Activated naive CD8-positive, alpha-beta T cell (primary cell): ENCODE results near the gene SKA3.
"Not testable (repeated sequence)": the region's sequence is repeated elsewhere in the genome, so short reads cannot be mapped to it uniquely, and the experiment has no call there.

Experiments used
- H3K27ac Mint-ChIP-seq: one replicate; pipeline ENCODE4 v1.8.0; 2021; ENCODE audit warnings: mixed read lengths
- H3K27me3 Mint-ChIP-seq: one replicate; pipeline ENCODE4 v1.8.0; 2021; ENCODE audit warnings: mixed read lengths
- H3K36me3 Mint-ChIP-seq: one replicate; pipeline ENCODE4 v1.8.0; 2021; ENCODE audit warnings: mixed read lengths
- H3K4me1 Mint-ChIP-seq: one replicate; pipeline ENCODE4 v1.8.0; 2021; ENCODE audit warnings: low read depth, mixed read lengths
- H3K4me3 Mint-ChIP-seq: one replicate; pipeline ENCODE4 v1.8.0; 2021; ENCODE audit warnings: mild to moderate bottlenecking, mixed read lengths
- H3K9me3 Mint-ChIP-seq: one replicate; pipeline ENCODE4 v1.8.0; 2021; ENCODE audit warnings: low read depth, mixed read lengths

Gene SKA3

DNA sequence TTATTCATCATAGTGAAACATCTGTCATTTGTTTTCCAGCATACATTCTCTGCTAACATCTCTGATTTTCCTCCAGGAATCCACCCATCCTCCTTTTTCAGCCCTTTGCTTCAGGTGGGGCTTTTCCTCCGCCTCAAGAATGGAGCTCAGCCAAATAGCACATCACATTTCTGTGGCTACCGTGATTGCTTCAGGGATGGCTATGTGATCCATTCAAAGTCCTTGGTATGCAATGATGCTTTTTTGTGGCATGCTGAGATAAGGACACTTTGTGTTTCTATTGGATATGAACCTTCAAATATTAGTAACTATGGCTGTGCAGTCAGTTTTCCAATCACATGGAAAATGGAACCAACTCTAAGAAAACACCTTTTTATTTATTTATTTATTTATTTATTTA, 18.4 kb upstream of the SKA3 start:
- H3K4me3 Mint-ChIP-seq, H3K36me3 Mint-ChIP-seq, H3K9me3 Mint-ChIP-seq, H3K27ac Mint-ChIP-seq, H3K4me1 Mint-ChIP-seq, H3K27me3 Mint-ChIP-seq: not testable (repeated sequence)

DNA sequence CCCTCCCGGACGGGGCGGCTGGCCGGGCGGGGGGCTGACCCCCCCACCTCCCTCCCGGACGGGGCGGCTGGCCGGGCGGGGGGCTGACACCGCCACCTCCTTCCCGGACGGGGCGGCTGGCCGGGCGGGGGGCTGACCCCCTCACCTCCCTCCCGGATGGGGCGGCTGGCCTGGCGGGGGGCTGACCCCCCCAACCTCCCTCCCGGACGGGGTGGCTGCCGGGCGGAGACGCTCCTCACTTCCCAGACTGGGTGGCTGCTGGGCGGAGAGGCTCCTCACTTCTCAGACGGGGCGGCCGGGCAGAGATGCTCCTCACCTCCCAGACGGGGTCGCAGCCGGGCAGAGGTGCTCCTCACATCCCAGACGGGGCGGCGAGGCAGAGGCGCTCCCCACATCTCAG, 10.1 kb upstream of the SKA3 start:
- not testable (repeated sequence) for H3K36me3 Mint-ChIP-seq, H3K27me3 Mint-ChIP-seq, H3K4me1 Mint-ChIP-seq, H3K4me3 Mint-ChIP-seq, H3K9me3 Mint-ChIP-seq, H3K27ac Mint-ChIP-seq

DNA sequence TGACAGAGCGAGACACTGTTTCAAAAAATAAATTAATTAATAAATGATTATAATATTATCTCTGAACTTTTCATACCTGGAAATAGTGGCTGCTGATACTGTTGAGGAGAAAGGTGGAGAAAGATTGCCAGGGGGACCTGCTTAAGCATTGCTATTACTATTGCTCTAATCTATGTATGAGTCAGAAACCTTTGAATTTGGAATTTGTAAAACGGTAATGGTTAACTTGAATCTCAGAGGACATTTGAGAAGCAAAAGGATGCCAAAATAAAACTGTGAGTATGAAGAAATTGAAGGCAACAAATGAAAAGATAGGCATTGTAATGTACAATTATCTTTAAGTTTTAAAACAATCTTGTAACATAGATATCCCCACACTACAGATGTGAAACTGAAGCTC, 5.3 kb upstream of the SKA3 start:
- Mint-ChIP-seq H3K27me3 (no peaks in the 10 kb centered on the region), H3K36me3 (peaks cover 3% of the 10 kb centered on the region), H3K9me3 (no peaks in the 10 kb centered on the region), H3K4me3 (no peak overlapping the region), H3K4me1 (peaks cover 17% of the 10 kb centered on the region), H3K27ac (no peak overlapping the region)

DNA sequence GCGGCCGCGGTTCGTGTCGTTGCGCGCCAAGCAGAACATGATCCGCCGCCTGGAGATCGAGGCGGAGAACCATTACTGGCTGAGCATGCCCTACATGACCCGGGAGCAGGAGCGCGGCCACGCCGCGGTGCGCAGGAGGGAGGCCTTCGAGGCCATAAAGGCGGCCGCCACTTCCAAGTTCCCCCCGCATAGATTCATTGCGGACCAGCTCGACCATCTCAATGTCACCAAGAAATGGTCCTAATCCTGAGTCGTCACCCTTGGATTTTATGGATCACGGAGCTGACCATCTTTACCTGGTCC, 581 bp upstream of the SKA3 start:
- no peaks in the 10 kb centered on the region for H3K9me3 Mint-ChIP-seq
- H3K36me3 Mint-ChIP-seq, result peaks cover 3% of the 10 kb centered on the region
- H3K4me1 Mint-ChIP-seq, result peaks cover 20% of the 10 kb centered on the region
- no peaks in the 10 kb centered on the region for H3K27me3 Mint-ChIP-seq
- H3K4me3 Mint-ChIP-seq, result peak overlapping the region; percentile 97
- H3K27ac Mint-ChIP-seq, result peak overlapping the region; percentile 96

DNA sequence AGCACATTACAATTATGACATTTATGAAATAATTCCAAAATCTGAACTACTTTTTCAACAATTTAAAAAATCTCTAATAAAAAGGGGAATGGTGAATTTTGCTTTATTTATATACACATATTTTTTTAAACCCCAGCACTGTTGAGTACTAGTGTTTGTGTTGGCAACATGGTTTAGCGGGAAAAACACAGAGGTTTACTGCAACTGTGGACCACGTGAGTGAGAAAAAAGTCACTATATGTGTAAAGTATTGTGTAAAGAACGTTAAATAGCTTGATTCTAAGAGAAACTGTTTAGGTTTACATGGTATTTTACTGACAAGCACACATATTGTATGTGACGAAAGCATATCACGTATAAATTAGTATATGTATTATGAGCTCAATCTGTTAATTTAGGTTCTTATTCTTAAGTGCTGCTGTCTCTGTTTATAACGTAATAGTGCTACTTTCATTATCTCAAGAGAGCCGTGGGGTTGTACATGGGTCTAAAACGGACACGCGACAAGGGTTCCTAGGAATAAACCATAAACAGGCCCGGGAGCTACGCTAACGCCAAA, 617 bp downstream of the SKA3 start:
- peaks cover 20% of the 10 kb centered on the region for H3K4me1 Mint-ChIP-seq
- H3K36me3 Mint-ChIP-seq, result peaks cover 3% of the 10 kb centered on the region
- H3K4me3 Mint-ChIP-seq, result peak overlapping the region; percentile 97
- peak overlapping the region; percentile 96 for H3K27ac Mint-ChIP-seq
- no peaks in the 10 kb centered on the region for H3K9me3 Mint-ChIP-seq
- no peaks in the 10 kb centered on the region for H3K27me3 Mint-ChIP-seq

DNA sequence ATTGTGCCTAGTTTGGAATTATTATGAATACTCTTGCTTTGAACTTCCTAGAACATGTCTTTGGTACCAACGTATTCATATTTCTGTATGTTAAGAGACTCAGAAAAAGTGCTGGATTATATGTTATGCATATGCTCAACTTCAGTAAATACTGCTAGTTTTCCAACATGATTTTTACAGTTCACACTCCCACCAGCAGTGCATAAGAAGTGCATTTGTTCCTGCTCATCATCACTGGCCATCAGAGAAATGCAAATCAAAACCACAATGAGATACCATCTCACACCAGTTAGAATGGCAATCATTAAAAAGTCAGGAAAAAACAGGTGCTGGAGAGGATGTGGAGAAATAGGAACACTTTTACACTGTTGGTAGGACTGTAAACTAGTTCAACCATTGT, 2.6 kb downstream of the SKA3 start:
- not testable (repeated sequence) for H3K27me3 Mint-ChIP-seq, H3K36me3 Mint-ChIP-seq, H3K27ac Mint-ChIP-seq, H3K9me3 Mint-ChIP-seq, H3K4me3 Mint-ChIP-seq
- H3K4me1 Mint-ChIP-seq, result peaks cover 13% of the 10 kb centered on the region

DNA sequence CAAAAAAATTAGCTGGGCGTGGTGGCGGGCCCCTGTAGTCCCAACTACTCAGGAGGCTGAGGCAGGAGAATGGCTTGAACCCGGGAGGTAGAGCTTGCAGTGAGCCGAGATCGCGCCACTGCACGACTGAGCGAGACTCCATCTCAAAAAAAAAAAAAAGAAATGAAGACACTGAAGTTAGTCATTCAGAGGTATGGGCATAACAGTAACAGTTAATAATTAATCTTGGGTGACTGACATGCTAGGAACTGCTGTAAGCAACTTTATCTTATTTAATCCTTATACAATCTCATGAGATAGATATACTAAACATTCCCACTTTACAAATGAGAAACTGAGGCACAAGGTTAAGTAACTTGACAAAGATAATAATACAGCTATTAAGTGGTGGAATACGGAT, 4.9 kb downstream of the SKA3 start:
- H3K27ac Mint-ChIP-seq, result no peak overlapping the region
- H3K27me3 Mint-ChIP-seq, result no peaks in the 10 kb centered on the region
- H3K4me3 Mint-ChIP-seq, result no peak overlapping the region
- H3K36me3 Mint-ChIP-seq, result no peaks in the 10 kb centered on the region
- H3K9me3 Mint-ChIP-seq, result no peaks in the 10 kb centered on the region
- peaks cover 3% of the 10 kb centered on the region for H3K4me1 Mint-ChIP-seq

DNA sequence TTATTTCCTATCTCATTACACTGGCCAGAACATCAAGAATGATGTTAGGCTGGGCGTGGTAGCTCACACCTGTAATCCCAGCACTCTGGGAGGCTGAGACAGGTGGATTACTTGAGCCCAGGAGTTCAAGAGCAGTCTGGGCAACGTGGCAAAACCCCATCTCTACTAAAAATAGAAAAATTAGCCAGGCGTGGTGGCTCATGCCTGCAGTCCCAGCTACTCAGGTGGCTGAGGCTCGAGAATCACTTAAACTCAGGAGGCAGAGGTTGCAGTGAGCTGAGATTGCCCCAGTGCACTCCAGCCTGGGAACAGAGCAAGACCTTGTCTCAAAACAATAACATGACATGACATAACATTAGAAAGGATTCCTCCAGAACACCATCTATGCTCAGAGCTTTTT, 10.7 kb downstream of the SKA3 start:
- H3K4me3 Mint-ChIP-seq, H3K27me3 Mint-ChIP-seq, H3K4me1 Mint-ChIP-seq, H3K36me3 Mint-ChIP-seq, H3K9me3 Mint-ChIP-seq, H3K27ac Mint-ChIP-seq: not testable (repeated sequence)

DNA sequence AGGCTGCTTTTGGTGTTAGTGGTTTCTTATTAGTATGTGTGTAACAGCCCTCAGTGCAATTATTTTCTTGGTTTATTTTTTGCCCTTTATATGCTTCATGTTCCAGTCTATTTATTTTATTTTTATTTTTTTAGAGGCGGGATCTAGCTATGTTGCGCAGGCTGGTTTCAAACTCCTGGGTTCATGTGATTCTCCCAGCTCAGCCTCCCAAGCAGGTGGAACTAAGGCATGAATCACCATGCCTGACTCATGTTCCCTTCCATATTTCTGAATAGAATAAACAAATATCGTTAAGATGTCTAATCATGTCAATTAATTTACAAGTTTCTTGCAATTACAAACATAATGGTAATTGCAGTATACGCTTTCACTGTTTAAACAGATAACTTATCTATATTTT, 11.7 kb downstream of the SKA3 start:
- no peaks in the 10 kb centered on the region for H3K9me3 Mint-ChIP-seq
- H3K4me1 Mint-ChIP-seq, result no peaks in the 10 kb centered on the region
- H3K27me3 Mint-ChIP-seq, result no peaks in the 10 kb centered on the region
- no peaks in the 10 kb centered on the region for H3K36me3 Mint-ChIP-seq
- no peak overlapping the region for H3K27ac Mint-ChIP-seq
- H3K4me3 Mint-ChIP-seq, result no peak overlapping the region

DNA sequence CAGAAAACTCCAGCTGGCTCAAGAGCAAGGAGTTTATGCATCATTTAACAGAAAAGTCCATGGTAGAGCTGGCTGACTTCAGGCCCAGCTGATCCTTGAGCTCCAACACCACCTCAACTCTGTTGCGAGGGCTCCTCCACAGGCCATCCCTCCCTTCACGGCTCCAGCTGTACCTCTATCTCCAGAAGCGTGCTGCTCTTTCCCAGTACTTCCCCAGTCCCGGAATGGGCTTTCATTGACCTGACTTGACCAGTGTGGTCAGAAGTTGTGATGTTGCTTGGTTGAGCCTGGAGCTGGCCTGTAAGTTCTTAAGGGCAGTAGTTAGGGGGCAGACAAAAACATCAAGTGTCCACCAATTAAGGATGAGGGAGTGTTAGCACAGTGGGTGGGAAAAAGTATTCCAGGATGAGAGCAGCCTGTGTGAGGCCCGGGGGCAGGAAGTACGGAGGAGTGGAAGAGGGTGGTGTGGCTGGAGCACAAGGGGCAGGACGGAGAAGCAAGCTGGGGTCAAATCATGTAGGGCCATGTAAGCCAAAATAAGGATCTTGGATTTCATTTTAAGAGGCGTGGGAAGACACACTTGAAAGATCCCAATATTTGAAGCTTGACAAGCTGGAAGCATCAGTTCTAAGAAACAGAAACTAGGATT, 24.0 kb downstream of the SKA3 start:
- no peaks in the 10 kb centered on the region for H3K9me3 Mint-ChIP-seq
- H3K27me3 Mint-ChIP-seq, result no peaks in the 10 kb centered on the region
- no peak overlapping the region for H3K27ac Mint-ChIP-seq
- no peak overlapping the region for H3K4me3 Mint-ChIP-seq
- H3K4me1 Mint-ChIP-seq, result peaks cover 3% of the 10 kb centered on the region
- H3K36me3 Mint-ChIP-seq, result no peaks in the 10 kb centered on the region

DNA sequence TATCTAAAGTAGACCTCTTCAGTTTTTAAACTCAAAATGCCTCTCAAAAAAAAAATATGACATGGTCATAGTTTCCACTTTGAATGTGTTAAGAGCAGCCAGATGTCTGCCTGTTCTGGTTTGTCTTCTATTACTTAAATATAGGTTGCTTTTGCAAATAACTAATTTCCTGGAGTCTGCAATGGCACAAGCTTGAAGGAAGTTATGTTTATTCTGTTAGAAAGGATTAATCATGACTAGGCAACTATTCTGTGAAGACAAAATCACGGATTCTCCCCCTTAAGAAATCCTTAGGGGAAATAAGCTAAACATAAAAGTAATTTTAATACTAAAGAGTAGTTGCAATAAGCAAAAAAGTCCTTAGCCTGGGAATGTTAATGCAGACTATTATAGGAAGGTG, 26.3 kb downstream of the SKA3 start:
- Mint-ChIP-seq H3K9me3 (no peaks in the 10 kb centered on the region), H3K27ac (peak overlapping the region; percentile 66), H3K27me3 (no peaks in the 10 kb centered on the region), H3K4me3 (no peak overlapping the region), H3K36me3 (no peaks in the 10 kb centered on the region), H3K4me1 (peaks cover 12% of the 10 kb centered on the region)

DNA sequence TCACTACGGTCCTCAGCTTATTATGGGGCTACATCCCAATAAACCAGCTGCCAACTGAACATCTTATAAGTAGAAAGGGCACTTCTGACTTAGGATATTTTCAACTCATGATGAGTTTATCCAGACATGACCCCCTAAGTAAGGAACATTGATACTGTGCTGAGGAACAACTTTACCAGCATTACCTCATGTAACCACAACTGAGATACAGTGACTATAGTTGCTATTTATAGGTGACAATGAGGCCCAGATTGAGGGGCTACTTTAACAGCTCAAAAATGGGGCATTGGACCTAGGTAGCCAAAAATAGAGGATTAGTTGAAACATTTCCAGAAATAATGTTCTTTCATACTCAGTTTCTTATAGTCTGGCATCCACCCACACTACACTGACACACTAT, 26.8 kb downstream of the SKA3 start:
- H3K36me3 Mint-ChIP-seq, result no peaks in the 10 kb centered on the region
- peaks cover 17% of the 10 kb centered on the region for H3K4me1 Mint-ChIP-seq
- H3K4me3 Mint-ChIP-seq, result no peak overlapping the region
- H3K27me3 Mint-ChIP-seq, result no peaks in the 10 kb centered on the region
- H3K27ac Mint-ChIP-seq, result peak overlapping the region; percentile 82
- H3K9me3 Mint-ChIP-seq, result no peaks in the 10 kb centered on the region

DNA sequence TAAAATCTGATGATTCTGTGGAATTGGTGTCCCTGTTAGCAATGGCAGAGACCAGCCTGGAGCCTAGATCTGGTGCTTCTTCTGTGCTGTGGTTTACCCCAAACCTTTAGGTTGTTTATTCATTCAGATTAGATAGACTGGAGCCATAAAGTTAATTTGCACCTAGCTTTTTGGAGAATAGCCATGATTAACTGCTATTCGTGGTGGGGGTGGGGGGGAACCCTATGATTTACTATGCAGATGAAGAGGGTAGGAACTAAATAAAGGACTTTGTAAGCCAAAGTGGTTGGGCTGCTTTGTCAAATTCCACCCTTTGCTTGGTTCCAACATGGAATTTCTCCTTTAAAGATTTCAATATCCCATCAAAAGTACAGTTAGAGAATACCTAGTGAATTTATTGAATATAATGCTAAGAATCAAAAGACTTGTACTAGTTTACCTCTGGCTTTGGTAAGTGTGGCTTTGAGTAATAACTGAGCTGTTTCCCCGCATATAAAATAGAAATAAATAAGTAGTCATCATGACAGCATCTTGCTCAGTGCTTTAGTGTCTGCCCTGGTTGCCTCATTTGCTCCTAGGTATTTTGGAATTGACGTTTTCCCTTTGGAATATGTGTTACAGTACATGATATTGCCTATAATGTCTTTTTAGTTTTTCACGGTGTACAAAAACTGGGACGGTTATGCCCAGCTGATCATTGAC, 27.6 kb downstream of the SKA3 start:
- Mint-ChIP-seq H3K27me3 (no peaks in the 10 kb centered on the region), H3K4me3 (no peak overlapping the region), H3K9me3 (no peaks in the 10 kb centered on the region), H3K36me3 (no peaks in the 10 kb centered on the region), H3K27ac (peak overlapping the region; percentile 82), H3K4me1 (peaks cover 21% of the 10 kb centered on the region)

DNA sequence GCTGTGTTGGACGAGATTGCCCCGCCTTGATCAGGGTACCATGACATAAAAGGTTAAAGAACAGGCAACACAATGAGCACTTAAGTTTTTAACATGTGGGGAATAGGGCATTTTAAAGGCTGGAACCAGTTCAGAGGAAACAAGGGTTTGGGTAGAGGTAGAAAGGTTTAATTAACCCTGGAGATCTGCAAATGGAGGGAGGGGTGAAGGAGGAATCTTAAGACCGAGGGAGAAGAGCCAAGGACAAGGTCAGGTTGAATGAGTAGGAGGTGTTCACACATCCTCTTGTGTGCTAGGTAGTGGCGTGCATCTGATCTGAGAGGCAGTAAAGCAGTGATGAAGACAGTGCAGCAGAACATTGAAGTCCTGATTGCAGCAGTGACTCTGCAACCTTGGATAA, 28.5 kb downstream of the SKA3 start:
- Mint-ChIP-seq H3K9me3 (no peaks in the 10 kb centered on the region), H3K4me1 (peaks cover 30% of the 10 kb centered on the region), H3K27me3 (no peaks in the 10 kb centered on the region), H3K4me3 (no peak overlapping the region), H3K27ac (peak overlapping the region; percentile 25), H3K36me3 (peaks cover 1% of the 10 kb centered on the region)

DNA sequence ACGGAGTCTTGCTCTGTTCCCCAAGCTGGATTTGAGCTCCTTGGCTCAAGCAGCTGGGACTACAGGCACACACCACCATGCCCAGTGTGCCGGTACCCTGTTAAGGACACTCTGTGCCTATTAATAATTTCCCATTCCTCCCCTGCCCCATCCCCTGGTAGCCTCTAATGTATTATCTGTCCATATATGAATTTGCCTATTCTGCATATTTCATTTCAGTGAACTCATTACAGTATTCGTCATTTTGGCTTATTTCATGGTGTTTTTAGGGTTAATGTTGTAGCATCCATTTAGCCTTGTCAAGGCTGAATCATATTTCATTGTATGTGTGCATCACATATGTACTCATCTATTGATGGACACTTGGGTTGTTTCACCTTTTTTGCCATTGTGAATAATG, 33.6 kb downstream of the SKA3 start:
- Mint-ChIP-seq H3K4me3 (peak overlapping the region; percentile 91), H3K9me3 (no peaks in the 10 kb centered on the region), H3K4me1 (peaks cover 50% of the 10 kb centered on the region), H3K36me3 (peaks cover 10% of the 10 kb centered on the region), H3K27ac (peak overlapping the region; percentile 91), H3K27me3 (no peaks in the 10 kb centered on the region)

DNA sequence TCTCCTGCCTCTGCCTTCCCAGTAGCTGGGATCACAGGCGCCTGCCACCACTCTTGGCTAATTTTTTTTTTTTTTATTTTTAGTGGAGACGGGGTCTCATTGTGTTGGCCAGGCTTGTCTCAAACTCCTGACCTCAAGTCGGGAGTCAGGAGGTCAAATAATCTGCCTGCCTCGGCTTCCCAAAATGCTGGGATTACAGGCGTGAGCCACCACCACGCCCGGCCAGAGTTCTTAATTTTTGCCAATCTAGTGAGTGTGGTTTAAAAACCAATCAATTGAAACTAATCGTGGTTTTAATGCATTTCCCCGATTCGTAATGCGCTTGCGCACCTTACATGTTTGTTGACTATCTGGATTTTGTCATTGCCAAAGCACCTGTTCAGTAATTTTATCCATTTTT, 37.0 kb downstream of the SKA3 start:
- H3K9me3 Mint-ChIP-seq, result no peaks in the 10 kb centered on the region
- H3K36me3 Mint-ChIP-seq, result peaks cover 10% of the 10 kb centered on the region
- H3K27me3 Mint-ChIP-seq, result peaks cover 2% of the 10 kb centered on the region
- H3K4me1 Mint-ChIP-seq, result peaks cover 35% of the 10 kb centered on the region
- peak overlapping the region; percentile 99 for H3K27ac Mint-ChIP-seq
- peak overlapping the region; percentile 98 for H3K4me3 Mint-ChIP-seq
